NCI-H2196 (cell line): Measurements from ENCODE around the gene NDUFB7.

Experiments
- DNase-seq: peaks from one replicate; lab custom pipeline; 2025; ENCODE audit not compliant: unreplicated experiment; lab: John Stamatoyannopoulos, UW

Gene NDUFB7

DNA sequence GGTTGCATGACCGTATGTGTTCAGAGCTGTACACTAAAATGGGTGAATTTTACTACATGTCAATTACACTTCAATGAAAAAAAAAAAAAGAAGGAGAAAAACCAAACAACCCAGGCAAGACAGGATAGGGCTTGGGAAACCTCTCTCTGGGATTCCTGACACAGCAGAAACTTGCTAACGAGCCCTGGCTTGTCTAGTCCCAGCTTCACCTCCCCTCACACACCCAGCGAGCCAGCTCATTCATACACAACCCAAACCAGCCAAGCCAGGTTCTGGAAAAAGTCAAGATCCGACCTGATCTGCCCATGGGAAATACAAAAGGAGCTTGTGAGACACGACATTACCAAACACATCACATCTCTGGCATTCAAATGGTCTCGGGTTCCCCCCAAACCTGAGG, 46.1 kb downstream of the NDUFB7 start:
- DNase-seq = no peak

DNA sequence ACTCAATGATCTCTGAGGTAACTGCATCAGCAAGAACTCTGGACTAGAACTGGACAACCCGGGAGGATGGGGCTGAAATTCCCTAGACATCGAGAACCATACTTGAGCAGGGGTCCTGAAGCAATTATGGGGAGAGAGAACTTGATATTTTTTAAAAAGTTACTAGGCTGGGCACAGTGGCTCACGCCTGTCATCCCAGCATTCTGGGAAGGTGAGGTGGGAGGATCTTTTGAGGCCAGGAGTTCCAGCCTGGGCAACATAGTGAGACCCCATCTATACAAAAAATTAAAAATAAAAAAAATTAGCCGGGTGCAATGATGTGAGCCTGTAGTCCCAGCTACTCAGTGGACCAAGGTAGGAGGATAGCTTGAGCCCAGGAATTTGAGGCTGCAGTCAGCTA, 51.3 kb downstream of the NDUFB7 start:
- no peak for DNase-seq

DNA sequence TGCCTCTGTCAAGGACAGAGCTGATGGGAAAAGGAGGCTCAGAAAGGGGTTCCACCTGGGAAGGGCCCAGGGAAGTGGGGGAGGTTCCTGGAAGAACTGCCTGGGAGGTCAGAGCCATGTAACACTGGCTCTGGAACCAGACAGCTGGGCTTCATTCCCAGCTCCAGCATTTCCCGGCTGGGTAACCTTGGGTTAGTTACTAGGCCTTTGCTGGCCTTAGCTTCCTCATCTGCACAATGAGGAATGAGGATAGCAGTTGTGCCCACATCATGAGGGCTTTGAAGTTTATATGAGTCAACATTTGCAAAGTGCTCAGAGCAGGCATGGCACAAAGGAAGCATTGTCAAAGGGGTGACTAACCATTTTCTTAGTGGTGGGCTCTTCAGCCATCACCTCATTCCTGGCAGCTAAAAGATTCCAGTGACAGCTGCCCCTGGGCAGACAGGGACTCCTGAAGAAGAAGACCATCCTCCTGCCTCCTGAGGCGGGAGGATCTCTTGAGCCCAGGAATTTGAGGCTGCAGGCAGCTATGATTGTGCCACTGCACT, 51.9 kb downstream of the NDUFB7 start:
- peak; percentile 71 for DNase-seq

DNA sequence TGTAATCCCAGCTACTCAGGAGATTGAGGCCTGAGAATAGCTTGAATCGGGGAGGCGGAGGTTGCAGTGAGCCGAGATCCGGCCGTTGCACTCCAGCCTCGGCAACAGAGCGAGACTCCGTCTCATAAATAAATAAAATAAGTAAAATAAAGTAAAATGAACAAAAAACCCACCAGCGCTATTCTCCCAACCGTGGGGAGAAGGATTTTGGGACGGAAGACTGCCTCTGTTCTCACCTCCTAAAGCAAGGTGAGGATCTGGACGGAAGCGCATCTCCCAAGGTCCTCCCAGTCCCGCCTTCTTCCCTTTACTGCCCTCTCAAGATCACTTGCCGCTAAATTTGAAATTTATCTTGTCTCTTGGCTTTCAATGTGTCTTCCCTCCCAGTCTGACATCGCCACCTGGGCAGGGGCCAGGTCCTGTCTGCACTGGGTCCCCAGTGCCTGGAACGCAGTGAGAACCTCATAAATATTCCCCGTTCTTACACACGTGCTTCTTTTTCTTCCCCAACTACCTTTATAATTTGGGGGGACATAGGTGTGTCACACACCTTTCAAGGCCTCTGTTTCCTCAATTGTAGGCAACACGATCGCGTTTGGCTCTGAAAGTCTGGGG, 52.5 kb downstream of the NDUFB7 start:
- DNase-seq = no peak

DNA sequence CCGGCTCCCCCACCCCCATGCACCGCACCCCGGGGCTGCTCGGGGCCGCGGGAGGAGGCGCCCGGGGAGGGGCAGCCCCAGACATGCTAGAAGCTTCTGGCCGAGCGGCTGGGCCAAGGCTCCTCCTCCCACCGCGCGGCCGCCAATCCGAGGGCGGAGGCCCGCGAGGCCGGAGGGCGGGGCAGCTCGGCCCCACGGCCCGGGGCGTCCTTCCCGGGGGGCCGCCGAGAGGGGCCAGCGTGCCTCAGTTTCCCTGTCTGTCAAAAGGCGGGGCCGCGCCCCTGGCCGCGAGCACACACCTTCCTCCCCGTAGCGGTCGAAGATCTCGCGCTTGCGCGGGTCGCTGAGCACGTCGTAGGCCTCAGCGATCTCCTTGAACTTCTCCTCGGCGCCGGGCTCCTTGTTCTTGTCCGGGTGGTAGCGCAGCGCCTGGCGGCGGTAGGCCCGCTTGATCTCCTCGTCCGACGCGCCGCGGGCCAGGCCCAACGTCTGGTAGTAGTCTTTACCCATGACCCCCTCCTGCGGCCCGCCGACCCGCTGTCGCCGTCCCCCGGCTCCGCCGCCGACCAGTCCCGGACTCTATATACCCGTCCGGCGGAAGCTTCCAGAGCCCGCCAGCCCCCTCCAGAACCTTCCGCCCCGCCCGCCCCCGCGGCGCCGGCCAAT, 53.9 kb downstream of the NDUFB7 start, which contains the start of gene DNAJB1:
DNAJB1 (minus strand) TSS at position 558 of the 666 bp plus-strand sequence; CDS start at position 510, 48 bp downstream.
- DNase-seq = peak; percentile 65

DNA sequence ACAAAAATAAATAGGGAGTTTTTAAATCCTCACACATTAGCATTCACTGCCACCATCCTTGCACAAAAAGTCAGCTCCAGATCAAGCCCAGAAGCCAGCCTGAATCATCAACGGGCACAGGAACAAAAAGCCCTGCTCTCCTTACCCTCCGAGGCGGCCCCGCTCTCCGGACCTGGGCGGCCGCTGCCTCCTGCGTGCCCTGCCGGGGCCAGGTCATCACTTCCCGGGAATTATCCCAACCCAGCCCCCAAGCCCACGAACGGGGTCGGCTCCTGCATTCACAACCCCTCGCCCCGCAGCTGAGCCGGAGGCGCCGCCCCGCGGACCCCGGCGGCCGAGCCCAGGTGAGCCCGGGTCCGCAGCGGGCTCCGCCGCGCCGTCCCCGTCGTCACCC, 54.4 kb downstream of the NDUFB7 start:
- no peak for DNase-seq

DNA sequence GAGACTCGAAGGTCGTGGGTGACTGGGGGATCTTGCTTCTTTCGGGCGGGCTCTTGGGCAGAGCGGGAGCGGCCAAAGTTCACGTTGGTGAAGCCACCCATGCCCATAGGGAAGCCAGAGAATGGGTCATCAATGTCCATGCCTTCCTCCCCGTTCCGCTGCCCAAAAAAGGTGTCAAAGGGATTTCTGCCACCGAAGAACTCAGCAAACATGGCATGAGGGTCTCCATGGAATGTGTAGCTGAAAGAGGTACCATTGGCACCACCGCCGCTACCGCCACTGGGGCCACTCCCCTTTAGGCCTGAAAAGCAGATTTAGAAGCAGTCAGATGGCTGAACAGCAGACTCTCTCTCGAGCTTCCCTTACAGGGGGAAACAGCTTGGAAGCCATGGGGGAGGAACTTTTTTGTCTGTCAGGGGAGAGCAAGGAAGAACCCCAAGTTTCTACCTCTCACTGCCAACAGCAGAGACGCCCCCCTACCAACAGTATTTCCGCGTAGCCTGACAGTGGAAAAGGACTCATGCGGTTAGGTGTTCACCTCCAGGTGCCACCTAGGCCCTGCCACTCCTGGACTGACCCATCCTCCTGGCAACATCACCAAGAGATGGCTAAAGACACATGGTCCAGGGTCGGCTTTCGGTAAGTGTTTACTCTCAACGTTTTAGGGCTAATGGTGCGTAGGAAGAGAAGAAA, 55.0 kb downstream of the NDUFB7 start:
- DNase-seq = no peak
